HG02623 (cell line): ENCODE measurements around the gene SFXN5.
A peak's percentile ranks its signal among the peaks of the same experiment; 100 is the strongest.
"Not testable (repeated sequence)": the region's sequence is repeated elsewhere in the genome, so short reads cannot be mapped to it uniquely, and the experiment has no call there.

Experiments used
- ATAC-seq: cut with Tn5 transposase; IDR thresholded peaks from one replicate; pipeline ENCODE4 v1.9.1; 2021; ENCODE audit warnings: moderate library complexity; ENCODE audit not compliant: unreplicated experiment

The SFXN5 gene

GRCh38 chr2:72914589-72915319 is 156.8 kb downstream of the SFXN5 start:
- ATAC-seq, result no peak

- no peak for ATAC-seq
These were observed 157.3 kb downstream of the SFXN5 start for GRCh38 chr2:72914206-72914559.

DNA sequence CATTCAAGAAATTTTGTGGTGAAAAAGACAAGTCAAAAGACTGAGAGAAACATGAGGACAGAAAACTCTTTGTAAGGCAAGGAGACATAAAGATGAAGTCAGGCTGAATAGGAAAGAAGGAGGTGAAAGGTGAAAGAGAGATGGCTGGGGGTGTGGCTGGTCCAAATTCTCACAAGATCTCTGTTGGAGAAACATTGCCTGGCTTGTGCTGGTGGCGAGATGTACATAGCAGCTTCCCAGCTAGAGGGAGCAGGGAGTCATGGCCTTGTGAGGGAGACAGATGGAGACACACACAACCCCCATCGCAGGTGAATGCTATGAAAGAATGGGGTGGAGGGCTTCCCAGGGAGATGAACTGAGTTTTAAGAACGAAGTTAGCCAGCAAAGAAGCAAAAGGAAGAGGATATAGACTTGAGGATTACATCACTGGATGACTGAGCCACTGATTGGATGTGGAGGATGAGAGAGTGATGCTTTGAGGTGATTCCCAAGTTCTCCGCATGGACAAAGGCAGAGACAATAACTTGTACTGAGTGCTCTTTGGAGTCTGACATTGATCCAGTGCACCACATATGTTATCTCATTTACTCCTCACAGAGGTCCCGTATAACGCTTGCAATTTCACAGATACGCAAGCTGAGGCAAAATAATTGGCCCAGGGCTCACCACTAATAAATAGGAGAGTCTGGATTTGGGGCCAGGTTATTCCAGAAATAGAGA is 157.9 kb downstream of the SFXN5 start:
- no peak for ATAC-seq

GRCh38 chr2:72911256-72911655 is 160.3 kb downstream of the SFXN5 start:
- no peak for ATAC-seq

GRCh38 chr2:72908741-72909140 is 162.8 kb downstream of the SFXN5 start:
- no peak for ATAC-seq

- ATAC-seq, result not testable (repeated sequence)
These were observed 164.1 kb downstream of the SFXN5 start for GRCh38 chr2:72907369-72907768.

DNA sequence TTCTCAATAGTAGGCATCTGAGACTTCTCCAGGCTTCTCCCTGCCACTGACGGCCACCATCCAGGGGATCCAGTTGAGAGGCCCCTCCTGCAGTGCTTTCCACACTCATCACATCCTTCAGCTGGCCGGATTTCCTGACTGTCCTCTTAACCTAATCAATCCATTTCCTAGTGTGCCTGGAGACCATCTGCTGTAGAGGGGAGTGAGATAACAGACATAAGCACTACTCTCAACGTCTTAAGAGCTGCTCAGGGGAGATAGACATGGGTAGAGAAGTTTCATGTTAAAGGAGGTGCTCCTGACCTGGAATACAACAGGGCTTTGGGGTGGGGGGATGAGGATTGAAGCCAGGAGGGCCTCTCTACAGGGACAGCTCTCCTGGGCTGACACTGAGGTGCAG is 170.1 kb downstream of the SFXN5 start:
- ATAC-seq, result no peak

- no peak for ATAC-seq
These were observed 171.2 kb downstream of the SFXN5 start for GRCh38 chr2:72900191-72900825.

DNA sequence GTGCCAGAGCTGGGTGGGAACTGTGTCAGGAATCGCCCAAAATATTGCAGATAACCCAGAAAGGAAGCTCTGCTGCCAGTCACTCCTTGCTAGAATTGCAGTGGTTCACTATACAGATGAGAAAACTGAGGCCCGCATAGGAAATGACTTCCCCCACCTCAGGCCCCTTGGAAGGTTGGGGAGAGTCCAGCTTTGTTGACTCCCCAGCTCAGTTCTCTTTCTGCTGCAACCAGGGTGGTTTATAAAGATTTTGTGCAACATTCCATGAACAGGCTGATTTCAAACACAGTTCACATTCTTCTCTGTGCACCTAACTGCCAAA is 173.0 kb downstream of the SFXN5 start:
- no peak for ATAC-seq

DNA sequence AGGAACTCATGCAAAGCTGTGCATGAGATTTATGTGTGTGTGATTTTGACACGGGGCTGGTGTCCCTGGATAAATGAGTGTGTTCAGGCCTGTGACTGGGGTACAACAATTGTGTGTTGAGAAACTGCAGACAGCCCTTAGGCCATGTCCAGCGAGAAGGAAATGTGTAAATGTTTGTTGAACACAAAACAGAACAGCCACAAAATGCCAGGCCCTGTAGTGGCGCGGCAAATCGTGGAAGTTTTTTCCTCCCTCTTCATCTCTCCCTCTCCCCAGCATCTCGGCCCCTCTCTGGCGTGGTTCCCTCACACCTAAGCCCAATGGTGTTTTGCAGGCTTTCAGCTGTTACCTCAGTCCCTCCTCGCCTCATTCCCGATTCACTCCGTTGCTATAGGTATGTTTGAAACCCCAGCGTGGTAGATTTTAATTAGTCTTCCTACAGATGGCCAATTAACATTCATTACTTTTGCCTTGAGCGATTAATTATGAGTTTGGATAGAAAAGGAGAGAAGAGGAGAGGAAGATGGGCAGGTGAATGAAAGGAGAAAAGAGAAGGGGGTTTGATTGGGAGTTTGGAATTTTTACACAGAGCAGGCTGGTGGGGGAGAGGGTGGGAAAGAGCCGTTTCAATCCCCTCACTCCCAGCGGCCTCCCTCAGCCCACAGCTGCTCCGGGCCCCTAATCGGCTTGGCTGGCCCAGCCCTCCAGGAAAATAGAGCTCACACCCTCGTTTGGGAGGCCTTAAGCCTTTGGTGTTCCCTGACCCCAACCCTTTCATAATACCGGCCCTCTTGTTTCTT is 173.5 kb downstream of the SFXN5 start:
- ATAC-seq, result no peak

DNA sequence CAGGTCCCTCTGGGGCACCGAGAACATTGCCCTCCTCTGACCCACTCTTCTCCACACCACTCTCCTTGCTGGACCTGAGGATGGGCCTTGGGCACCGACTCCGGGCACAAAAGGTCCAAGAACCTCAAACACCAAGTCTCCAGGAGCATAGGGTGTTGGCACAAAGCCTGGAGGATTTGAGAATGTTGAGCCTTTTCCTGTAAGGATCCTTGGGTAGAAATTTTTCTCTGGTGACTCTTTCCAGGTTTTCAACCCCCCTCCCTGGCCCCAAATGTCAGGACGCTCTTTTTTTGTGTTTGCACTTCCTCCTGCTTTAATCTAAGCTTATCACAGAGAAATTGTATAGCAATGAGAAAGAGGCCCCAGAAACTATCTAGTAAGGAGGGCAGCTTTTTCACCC is 175.1 kb downstream of the SFXN5 start:
- no peak for ATAC-seq

GRCh38 chr2:72895759-72896281 is 175.7 kb downstream of the SFXN5 start:
- no peak for ATAC-seq

- ATAC-seq, result no peak
These were observed 176.4 kb downstream of the SFXN5 start for GRCh38 chr2:72895154-72895553.

DNA sequence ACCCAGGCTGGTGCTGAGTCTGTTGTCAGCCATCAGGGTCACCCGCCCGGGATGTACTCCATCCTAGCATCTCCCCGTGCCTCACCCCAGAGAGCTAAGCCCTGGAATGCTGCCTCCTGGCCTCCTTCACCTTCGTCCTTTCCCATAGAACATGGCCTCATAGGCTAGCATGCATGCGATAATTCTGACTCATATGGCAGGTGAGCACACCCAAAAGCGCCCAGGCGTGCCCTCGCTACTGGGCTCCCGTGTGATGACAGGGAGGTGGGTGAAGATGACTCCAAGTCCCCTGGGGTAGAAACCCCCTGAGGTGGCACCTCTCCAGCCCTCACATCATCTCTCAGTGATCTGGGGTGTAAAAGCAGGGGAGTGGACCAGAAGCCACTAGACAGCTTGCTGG is 177.0 kb downstream of the SFXN5 start:
- no peak for ATAC-seq

GRCh38 chr2:72893594-72894319 is 177.8 kb downstream of the SFXN5 start:
- peak; percentile 54 for ATAC-seq

DNA sequence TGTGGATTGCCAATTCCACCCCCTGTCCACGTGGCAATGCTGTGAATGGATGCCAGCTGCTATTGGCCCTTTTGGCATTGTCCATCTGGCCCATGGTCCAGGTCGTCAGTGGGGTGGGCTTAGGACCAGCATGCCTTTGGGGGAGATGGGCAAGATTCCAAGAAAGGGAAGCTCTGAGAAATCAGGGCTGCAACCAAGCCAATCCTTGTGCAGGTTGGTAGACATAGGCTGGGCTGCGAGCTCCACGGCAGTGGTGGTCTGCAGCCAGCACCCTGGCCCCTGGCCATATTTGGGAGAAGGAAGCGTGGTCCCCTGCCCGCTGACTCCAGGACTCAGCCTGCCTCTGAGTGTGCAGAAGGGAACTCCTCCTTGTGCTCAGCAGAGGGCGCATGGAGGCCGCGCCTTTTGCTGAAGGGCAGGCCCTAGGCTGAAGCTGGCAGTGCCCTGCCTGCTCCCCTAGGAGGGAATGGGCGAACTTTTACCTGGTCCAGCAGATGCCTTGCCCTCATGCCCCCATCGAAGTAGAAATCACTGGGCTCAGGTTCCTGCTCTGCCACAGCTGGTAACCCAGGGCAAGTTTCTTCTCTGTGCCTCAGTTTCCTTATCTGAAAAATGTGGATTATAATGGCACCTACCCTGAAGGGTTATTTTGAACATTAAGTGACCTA is 178.9 kb downstream of the SFXN5 start:
- peak; percentile 59 for ATAC-seq
